Ishikawa (cell line): ENCODE data around the gene PLXNB2.

Experiments
- EGR1 ChIP-seq: IDR thresholded peaks from 2 replicates; pipeline ENCODE4 v1.6.1; 2012
- EP300 ChIP-seq: IDR thresholded peaks from 2 replicates; pipeline ENCODE4 v1.6.1; 2012; ENCODE audit warnings: borderline replicate concordance
- FOXM1 ChIP-seq: IDR thresholded peaks from 2 replicates; pipeline ENCODE4 v1.6.1; 2012; ENCODE audit warnings: low read depth, borderline replicate concordance
- MAX ChIP-seq: IDR thresholded peaks from 2 replicates; pipeline ENCODE4 v1.6.1; 2012
- NFIC ChIP-seq: IDR thresholded peaks from 2 replicates; pipeline ENCODE4 v1.6.1; 2012
- RAD21 ChIP-seq: IDR thresholded peaks from 2 replicates; pipeline ENCODE4 v1.6.1; 2012; ENCODE audit warnings: low read depth
- REST ChIP-seq: IDR thresholded peaks from 2 replicates; pipeline ENCODE4 v1.6.1; 2012; ENCODE audit warnings: low read depth, mild to moderate bottlenecking
- TCF12 ChIP-seq: IDR thresholded peaks from 2 replicates; pipeline ENCODE4 v1.6.1; 2012; ENCODE audit warnings: low read depth
- USF1 ChIP-seq: IDR thresholded peaks from 2 replicates; pipeline ENCODE4 v1.6.1; 2012
- YY1 ChIP-seq: IDR thresholded peaks from 2 replicates; pipeline ENCODE4 v1.6.1; 2012; ENCODE audit warnings: low read depth
- ZBTB7A ChIP-seq: IDR thresholded peaks from 2 replicates; pipeline ENCODE4 v1.6.1; 2012; ENCODE audit warnings: low read depth

PLXNB2 gene

GRCh38 chr22:50269970-50270665 is 37.3 kb downstream of the PLXNB2 start, which contains the start of gene MAPK11:
Gene MAPK11, minus strand, starts transcription at chr22:50270380. Its CDS starts 88 bp downstream, at chr22:50270292.
- no peak for TF ChIP-seq FOXM1
- TF ChIP-seq EP300: no peak
- 0 out of 2 replicates have a peak, but pooled peaks have one; percentile 24 for TF ChIP-seq ZBTB7A

- TF ChIP-seq ZBTB7A (peak; percentile 51; the same call in 1 of the 2 replicates), YY1 (no peak)
Observed at GRCh38 chr22:50269573-50269969, 37.9 kb downstream of the PLXNB2 start.

GRCh38 chr22:50268655-50269113 is 38.8 kb downstream of the PLXNB2 start:
- no peak for TF ChIP-seq REST
- no peak for TF ChIP-seq EGR1
- TF ChIP-seq NFIC: peak; percentile 89
- peak; percentile 87 for TF ChIP-seq MAX
- no peak; the same call in none of the 2 replicates for TF ChIP-seq TCF12
- no peak for TF ChIP-seq RAD21
- TF ChIP-seq USF1: peak; percentile 93

GRCh38 chr22:50267591-50268390 is 39.7 kb downstream of the PLXNB2 start:
- TF ChIP-seq REST: no peak
- TF ChIP-seq ZBTB7A: peak; percentile 71; the same call in 1 of the 2 replicates
- TF ChIP-seq EGR1: 0 out of 2 replicates have a peak, but pooled peaks have one; percentile 6
- no peak for TF ChIP-seq YY1
- TF ChIP-seq EP300: no peak
- TF ChIP-seq RAD21: peak; percentile 42; the same call in 1 of the 2 replicates
- TF ChIP-seq MAX: peak; percentile 76

GRCh38 chr22:50266994-50267393 is 40.5 kb downstream of the PLXNB2 start:
- TF ChIP-seq REST (no peak), ZBTB7A (no peak)
